K562 (cell line): ENCODE results near the gene SHANK1. TPM values are rescaled to one million over a fixed set of nuclear protein-coding genes. Genes with fewer than 3 reads are reported as not detected.

Experiments used
- CBX8 ChIP-seq: fragments of 200-600 bp; sonication (generic); IDR thresholded peaks from 2 replicates; pipeline ENCODE4 v1.6.1; 2012; ENCODE audit warnings: borderline replicate concordance, mixed run types, low read depth, mild to moderate bottlenecking, moderate library complexity, mixed read lengths, low read length, control low read depth, inconsistent platforms; ENCODE audit not compliant: poor library complexity, severe bottlenecking; ENCODE audit errors: extremely low read depth
- FOXK2 ChIP-seq, 2 experiments: fragments of 450-650 bp; IDR thresholded peaks in 1 of 2; conservative IDR thresholded peaks in 1 of 2; 2 replicates each; pipeline ENCODE4 v1.6.1; 2016; ENCODE audit warnings: low read depth in 2 of 2, mild to moderate bottlenecking in 1 of 2
- FUS ChIP-seq: fragments of 200-400 bp; formaldehyde crosslinking; optimal IDR thresholded peaks from 2 replicates; pipeline ENCODE3; 2017; ENCODE audit warnings: low read depth, low read length
- HDAC2 ChIP-seq: fragments of 450-650 bp; IDR thresholded peaks from 2 replicates; pipeline ENCODE4 v1.6.1; 2016; ENCODE audit warnings: mild to moderate bottlenecking
- NONO ChIP-seq, 2 experiments: fragments of 200-400 bp in 1 of 2; fragments of 450-650 bp in 1 of 2; formaldehyde crosslinking in 1 of 2; IDR thresholded peaks; 2 replicates each; pipeline ENCODE4 v1.6.1; 2017; ENCODE audit warnings: low read depth in 2 of 2, mild to moderate bottlenecking in 2 of 2, moderate library complexity in 2 of 2, low read length in 1 of 2
- SOX6 ChIP-seq: fragments of 450-650 bp; IDR thresholded peaks from 2 replicates; pipeline ENCODE4 v1.6.1; 2014; ENCODE audit warnings: mild to moderate bottlenecking
- TARDBP ChIP-seq: fragments of 450-650 bp; IDR thresholded peaks from 2 replicates; pipeline ENCODE4 v1.6.1; 2016
- WHSC1 ChIP-seq: IDR thresholded peaks from one replicate; pipeline ENCODE4 v1.6.1; 2012; ENCODE audit warnings: low read length, control low read depth, inconsistent platforms
- ZNF140 ChIP-seq: fragments of 250-450 bp; sonication (Bioruptor Pico); IDR thresholded peaks from 2 replicates; pipeline ENCODE4 v1.8.0; 2021; ENCODE audit warnings: moderate library complexity, mild to moderate bottlenecking, inconsistent platforms
- ZNF3 ChIP-seq: fragments of 250-450 bp; sonication (Bioruptor Pico); IDR thresholded peaks from 2 replicates; pipeline ENCODE4 v1.5.0; 2021; ENCODE audit warnings: mild to moderate bottlenecking, moderate library complexity
- ZNF436 ChIP-seq: fragments of 250-450, 450-650 bp; sonication (Bioruptor Pico); formaldehyde crosslinking; IDR thresholded peaks from 2 replicates; pipeline ENCODE4 v1.7.0; 2020; ENCODE audit warnings: mild to moderate bottlenecking
- polyA plus RNA-seq, 8 experiments: library from polyadenylated mRNA; depleted of rRNA in 4 of 8; stranded (reverse) in 5 of 8; unstranded in 3 of 8; fragments of >200 nt; fragmentation: Nextera tagmentation in 2 of 8; fragmentation: Illumina TruSeq in 1 of 8; extraction: Ambion mirVana in 2 of 8; extraction: Trizol in 1 of 8; gene quantifications; 2 replicates each; pipeline versions ENCODE4 v1.2.1 to v1.2.3, GENCODE V29; 2011 to 2014; ENCODE audit warnings: inconsistent platforms in 1 of 8, missing spikeins in 1 of 8
- total RNA-seq, 7 experiments: library from RNA; depleted of rRNA in 6 of 7; stranded (reverse); fragments of >200 nt in 6 of 7; fragmentation: Illumina TruSeq in 2 of 7; extraction: Trizol in 2 of 7; gene quantifications; 2 replicates each; pipeline versions ENCODE4 v1.2.1 to v1.2.3, GENCODE V29; 2011 to 2021; ENCODE audit warnings: low replicate concordance in 1 of 7
- TF ChIP-seq, protein P1 (sequence below): fragments of 250-450 bp; sonication (Bioruptor Pico); IDR thresholded peaks from 2 replicates; pipeline ENCODE4 v1.5.0; 2020; ENCODE audit warnings: mild to moderate bottlenecking
- TF ChIP-seq, protein P2 (sequence below), 2 experiments: fragments of 450-650 bp in 1 of 2; IDR thresholded peaks; 2 replicates each; pipeline ENCODE4 v1.6.1; 2011 to 2017; ENCODE audit warnings: low read depth in 2 of 2, antibody characterized with exemption in 1 of 2, borderline replicate concordance in 1 of 2, low read length in 1 of 2, mild to moderate bottlenecking in 1 of 2, mixed read lengths in 1 of 2; ENCODE audit not compliant: control insufficient read depth in 1 of 2
- TF ChIP-seq, protein P3 (sequence below), 2 experiments: fragments of 450-650 bp; IDR thresholded peaks; 2 replicates each; pipeline ENCODE4 v1.6.1; 2016
- TF ChIP-seq, protein P4 (sequence below): IDR thresholded peaks from 2 replicates; pipeline ENCODE4 v1.6.1; 2012; ENCODE audit warnings: low read depth, low read length, improper control_type of control experiment, borderline replicate concordance
- TF ChIP-seq, protein P5 (sequence below): fragments of 450-650 bp; formaldehyde crosslinking; IDR thresholded peaks from 2 replicates; pipeline ENCODE4 v1.4.0; 2020; ENCODE audit warnings: mild to moderate bottlenecking, mixed read lengths

SHANK1 gene
- total and polyA plus RNA-seq, 9 of the 15 experiments (the other 6 are each of a cell fraction or from before 2014, with no cell fraction given): 0.33 to 1.3 (median 0.55) TPM; not detected in 2

DNA sequence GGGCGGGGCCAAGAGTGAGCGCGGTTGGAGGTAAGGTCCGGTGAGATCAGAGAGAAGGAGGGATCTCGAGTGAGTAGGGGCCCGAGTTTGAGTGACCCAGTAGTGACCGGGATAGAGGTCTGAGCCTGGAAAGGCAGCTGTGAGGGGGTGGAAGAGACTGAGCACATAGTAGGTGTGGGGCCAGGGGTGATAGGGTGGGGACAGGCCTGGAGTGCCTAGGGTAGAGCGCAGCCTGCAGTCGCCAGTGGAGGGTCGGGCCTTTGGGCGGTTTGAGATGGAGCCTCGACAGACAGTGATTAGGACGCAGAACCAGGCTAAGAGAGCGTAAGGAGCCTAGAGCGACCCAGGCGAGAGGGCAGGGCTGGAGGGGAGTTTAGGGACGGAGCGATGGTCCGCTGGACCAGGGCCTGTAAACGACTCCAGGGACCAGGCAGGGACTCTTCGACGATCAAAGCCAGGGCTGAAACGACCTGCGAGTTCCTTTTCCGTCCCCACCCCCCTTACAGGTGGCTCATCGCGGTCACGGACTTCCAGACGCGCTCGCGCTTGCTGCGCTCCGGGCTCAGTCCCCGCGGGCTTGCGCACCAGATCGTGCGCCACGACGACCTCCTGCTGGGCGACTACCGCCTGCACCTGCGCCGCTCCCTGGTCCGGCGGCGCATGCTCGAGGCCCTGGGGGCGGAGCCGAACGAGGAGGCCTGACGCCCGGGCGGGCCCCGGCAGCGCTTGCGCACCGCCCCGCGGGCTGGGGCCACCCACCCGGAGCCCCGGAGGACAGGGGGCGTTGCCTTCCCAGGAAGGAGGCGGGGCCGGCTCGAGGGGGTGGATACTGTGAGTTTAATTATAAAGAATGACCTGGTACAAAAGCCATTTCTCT, 60.9 kb downstream of the SHANK1 start (continued):
- TF ChIP-seq, protein P1, sequence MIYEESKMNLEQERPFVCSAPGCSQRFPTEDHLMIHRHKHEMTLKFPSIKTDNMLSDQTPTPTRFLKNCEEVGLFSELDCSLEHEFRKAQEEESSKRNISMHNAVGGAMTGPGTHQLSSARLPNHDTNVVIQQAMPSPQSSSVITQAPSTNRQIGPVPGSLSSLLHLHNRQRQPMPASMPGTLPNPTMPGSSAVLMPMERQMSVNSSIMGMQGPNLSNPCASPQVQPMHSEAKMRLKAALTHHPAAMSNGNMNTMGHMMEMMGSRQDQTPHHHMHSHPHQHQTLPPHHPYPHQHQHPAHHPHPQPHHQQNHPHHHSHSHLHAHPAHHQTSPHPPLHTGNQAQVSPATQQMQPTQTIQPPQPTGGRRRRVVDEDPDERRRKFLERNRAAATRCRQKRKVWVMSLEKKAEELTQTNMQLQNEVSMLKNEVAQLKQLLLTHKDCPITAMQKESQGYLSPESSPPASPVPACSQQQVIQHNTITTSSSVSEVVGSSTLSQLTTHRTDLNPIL: no peak; the same call in 1 of the 2 replicates
- no peak for TF ChIP-seq NONO (IDR thresholded peaks at IDR 0.05; ENCODE audit: low read depth in 2 of 2, low read length in 1 of 2)
- TF ChIP-seq ZNF140: no peak
- TF ChIP-seq, protein P2, sequence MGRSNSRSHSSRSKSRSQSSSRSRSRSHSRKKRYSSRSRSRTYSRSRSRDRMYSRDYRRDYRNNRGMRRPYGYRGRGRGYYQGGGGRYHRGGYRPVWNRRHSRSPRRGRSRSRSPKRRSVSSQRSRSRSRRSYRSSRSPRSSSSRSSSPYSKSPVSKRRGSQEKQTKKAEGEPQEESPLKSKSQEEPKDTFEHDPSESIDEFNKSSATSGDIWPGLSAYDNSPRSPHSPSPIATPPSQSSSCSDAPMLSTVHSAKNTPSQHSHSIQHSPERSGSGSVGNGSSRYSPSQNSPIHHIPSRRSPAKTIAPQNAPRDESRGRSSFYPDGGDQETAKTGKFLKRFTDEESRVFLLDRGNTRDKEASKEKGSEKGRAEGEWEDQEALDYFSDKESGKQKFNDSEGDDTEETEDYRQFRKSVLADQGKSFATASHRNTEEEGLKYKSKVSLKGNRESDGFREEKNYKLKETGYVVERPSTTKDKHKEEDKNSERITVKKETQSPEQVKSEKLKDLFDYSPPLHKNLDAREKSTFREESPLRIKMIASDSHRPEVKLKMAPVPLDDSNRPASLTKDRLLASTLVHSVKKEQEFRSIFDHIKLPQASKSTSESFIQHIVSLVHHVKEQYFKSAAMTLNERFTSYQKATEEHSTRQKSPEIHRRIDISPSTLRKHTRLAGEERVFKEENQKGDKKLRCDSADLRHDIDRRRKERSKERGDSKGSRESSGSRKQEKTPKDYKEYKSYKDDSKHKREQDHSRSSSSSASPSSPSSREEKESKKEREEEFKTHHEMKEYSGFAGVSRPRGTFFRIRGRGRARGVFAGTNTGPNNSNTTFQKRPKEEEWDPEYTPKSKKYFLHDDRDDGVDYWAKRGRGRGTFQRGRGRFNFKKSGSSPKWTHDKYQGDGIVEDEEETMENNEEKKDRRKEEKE (IDR thresholded peaks at IDR 0.05; ENCODE audit: borderline replicate concordance in 1 of 2, control insufficient read depth in 1 of 2, low read depth in 2 of 2, low read length in 1 of 2): no peak
- TF ChIP-seq CBX8: no peak
- no peak for TF ChIP-seq WHSC1
- peak; percentile 50; the same call in 1 of the 2 replicates for TF ChIP-seq HDAC2
- TF ChIP-seq, protein P3, sequence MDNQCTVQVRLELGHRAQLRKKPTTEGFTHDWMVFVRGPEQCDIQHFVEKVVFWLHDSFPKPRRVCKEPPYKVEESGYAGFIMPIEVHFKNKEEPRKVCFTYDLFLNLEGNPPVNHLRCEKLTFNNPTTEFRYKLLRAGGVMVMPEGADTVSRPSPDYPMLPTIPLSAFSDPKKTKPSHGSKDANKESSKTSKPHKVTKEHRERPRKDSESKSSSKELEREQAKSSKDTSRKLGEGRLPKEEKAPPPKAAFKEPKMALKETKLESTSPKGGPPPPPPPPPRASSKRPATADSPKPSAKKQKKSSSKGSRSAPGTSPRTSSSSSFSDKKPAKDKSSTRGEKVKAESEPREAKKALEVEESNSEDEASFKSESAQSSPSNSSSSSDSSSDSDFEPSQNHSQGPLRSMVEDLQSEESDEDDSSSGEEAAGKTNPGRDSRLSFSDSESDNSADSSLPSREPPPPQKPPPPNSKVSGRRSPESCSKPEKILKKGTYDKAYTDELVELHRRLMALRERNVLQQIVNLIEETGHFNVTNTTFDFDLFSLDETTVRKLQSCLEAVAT (IDR thresholded peaks at IDR 0.05): peak; percentile 90 to 92
- 0 out of 2 replicates have a peak, but pooled peaks have one; percentile 50 for TF ChIP-seq ZNF436 (CRISPR knock-in tag)
- no peak for TF ChIP-seq FUS
- TF ChIP-seq, protein P4, sequence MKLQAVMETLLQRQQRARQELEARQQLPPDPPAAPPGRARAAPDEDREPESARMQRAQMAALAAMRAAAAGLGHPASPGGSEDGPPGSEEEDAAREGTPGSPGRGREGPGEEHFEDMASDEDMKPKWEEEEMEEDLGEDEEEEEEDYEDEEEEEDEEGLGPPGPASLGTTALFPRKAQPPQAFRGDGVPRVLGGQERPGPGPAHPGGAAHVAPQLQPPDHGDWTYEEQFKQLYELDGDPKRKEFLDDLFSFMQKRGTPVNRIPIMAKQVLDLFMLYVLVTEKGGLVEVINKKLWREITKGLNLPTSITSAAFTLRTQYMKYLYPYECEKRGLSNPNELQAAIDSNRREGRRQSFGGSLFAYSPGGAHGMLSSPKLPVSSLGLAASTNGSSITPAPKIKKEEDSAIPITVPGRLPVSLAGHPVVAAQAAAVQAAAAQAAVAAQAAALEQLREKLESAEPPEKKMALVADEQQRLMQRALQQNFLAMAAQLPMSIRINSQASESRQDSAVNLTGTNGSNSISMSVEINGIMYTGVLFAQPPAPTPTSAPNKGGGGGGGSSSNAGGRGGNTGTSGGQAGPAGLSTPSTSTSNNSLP: no peak
- no peak for TF ChIP-seq TARDBP
- TF ChIP-seq SOX6: peak; percentile 26; the same call in 1 of the 2 replicates
- TF ChIP-seq ZNF3 (CRISPR knock-in tag): no peak
- TF ChIP-seq FOXK2 (conservative IDR thresholded peaks at IDR 0.05 in 1 of 2, IDR thresholded peaks at IDR 0.05 in 1 of 2; ENCODE audit: low read depth in 2 of 2): no peak; a peak in 2 of 4 replicates
- TF ChIP-seq, protein P5, sequence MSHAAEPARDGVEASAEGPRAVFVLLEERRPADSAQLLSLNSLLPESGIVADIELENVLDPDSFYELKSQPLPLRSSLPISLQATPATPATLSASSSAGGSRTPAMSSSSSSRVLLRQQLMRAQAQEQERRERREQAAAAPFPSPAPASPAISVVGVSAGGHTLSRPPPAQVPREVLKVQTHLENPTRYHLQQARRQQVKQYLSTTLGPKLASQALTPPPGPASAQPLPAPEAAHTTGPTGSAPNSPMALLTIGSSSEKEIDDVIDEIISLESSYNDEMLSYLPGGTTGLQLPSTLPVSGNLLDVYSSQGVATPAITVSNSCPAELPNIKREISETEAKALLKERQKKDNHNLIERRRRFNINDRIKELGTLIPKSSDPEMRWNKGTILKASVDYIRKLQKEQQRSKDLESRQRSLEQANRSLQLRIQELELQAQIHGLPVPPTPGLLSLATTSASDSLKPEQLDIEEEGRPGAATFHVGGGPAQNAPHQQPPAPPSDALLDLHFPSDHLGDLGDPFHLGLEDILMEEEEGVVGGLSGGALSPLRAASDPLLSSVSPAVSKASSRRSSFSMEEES: no peak
